ENCODE results near the gene MRPL1.

MRPL1 gene

GRCh38 chr4:77992581-77992980, 130.0 kb downstream of the MRPL1 start:
- no peak for DNase-seq (ENCODE audit: extremely low read depth, low read depth)
- H3K4me3 ChIP-seq (replicated peaks; ENCODE audit: low read depth, low read length) = no peak overlapping the region
- no peak for TF ChIP-seq CTCF (IDR thresholded peaks at IDR 0.05; ENCODE audit: low read depth, low read length, missing control alignments)

- peak; percentile 66 for TF ChIP-seq CTCF (IDR thresholded peaks at IDR 0.05; ENCODE audit: low read depth, low read length, missing control alignments)
- no peak overlapping the region for H3K4me3 ChIP-seq (replicated peaks; ENCODE audit: low read depth, low read length)
- DNase-seq (ENCODE audit: extremely low read depth, low read depth) = peak; percentile 56
These were observed 131.6 kb downstream of the MRPL1 start for GRCh38 chr4:77994194-77994721.

- no peak for DNase-seq (ENCODE audit: extremely low read depth, low read depth)
- TF ChIP-seq CTCF (IDR thresholded peaks at IDR 0.05; ENCODE audit: low read depth, low read length, missing control alignments) = no peak
These were observed 133.4 kb downstream of the MRPL1 start for GRCh38 chr4:77996076-77996475.

GRCh38 chr4:78001531-78001930, 138.9 kb downstream of the MRPL1 start:
- no peak for DNase-seq (ENCODE audit: extremely low read depth, low read depth)
- no peak for TF ChIP-seq CTCF (IDR thresholded peaks at IDR 0.05; ENCODE audit: low read depth, low read length, missing control alignments)
- H3K4me3 ChIP-seq (replicated peaks; ENCODE audit: low read depth, low read length) = no peak overlapping the region

More at GRCh38 chr4:77996076-77996475, 133.4 kb downstream of the MRPL1 start:
- H3K4me3 ChIP-seq (replicated peaks; ENCODE audit: low read depth, low read length) = no peak overlapping the region

GRCh38 chr4:78002260-78002659, 139.6 kb downstream of the MRPL1 start:
- H3K4me3 ChIP-seq (replicated peaks; ENCODE audit: low read depth, low read length) = no peak overlapping the region
- TF ChIP-seq CTCF (IDR thresholded peaks at IDR 0.05; ENCODE audit: low read depth, low read length, missing control alignments) = no peak
- DNase-seq (ENCODE audit: extremely low read depth, low read depth) = no peak
